Ramos (cell line): ENCODE results near the gene TM7SF3.

ENCODE experiments used
- in situ Hi-C: fragments of 300-500 bp; cut with MboI; formaldehyde crosslinking; loops from one replicate; pipeline ENCODE4 v1.14.3; 2022; ENCODE audit warnings: low sequenced_read_pairs; ENCODE audit not compliant: unreplicated experiment

TM7SF3 gene

GRCh38 chr12:27014085-27014858 is at the start of gene TM7SF3:
TSS of gene TM7SF3 (minus strand) at chr12:27014384. CDS start at chr12:27014168, 216 bp downstream.
- in situ Hi-C loops: loop anchor here (10.0 kb wide), 1 partner anchor 159 kb away; no protein-coding TSS in a partner anchor

- in situ Hi-C loops: no loop called here
These were observed 49.2 kb upstream of the TM7SF3 start for GRCh38 chr12:27063250-27063851.

GRCh38 chr12:27061317-27061716 is 47.1 kb upstream of the TM7SF3 start:
- in situ Hi-C loops: no loop called here

- in situ Hi-C loops: no loop called here
These were observed 46.6 kb upstream of the TM7SF3 start for GRCh38 chr12:27060740-27061139.

- in situ Hi-C loops: no loop called here
These were observed 43.4 kb upstream of the TM7SF3 start for GRCh38 chr12:27057543-27057942.

DNA sequence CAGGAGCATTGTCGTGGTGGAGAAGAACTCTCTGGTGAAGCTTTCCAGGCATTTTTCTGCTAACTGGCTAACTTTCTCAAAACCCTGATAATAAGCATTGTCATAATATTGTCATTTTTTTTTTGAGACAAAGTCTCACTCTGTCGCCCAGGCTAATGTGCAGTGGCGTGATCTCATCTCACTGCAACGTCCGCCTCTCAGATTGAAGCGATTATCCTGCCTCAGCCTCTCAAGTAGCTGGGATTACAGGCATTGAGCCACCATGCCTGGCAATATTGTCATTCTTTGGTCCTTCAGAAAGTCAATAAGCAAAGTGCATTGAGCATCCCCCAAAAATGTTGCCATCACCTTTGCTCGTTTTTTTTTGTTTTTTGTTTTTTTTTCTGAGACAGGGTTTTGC is 41.8 kb upstream of the TM7SF3 start:
- in situ Hi-C loops: no loop called here

DNA sequence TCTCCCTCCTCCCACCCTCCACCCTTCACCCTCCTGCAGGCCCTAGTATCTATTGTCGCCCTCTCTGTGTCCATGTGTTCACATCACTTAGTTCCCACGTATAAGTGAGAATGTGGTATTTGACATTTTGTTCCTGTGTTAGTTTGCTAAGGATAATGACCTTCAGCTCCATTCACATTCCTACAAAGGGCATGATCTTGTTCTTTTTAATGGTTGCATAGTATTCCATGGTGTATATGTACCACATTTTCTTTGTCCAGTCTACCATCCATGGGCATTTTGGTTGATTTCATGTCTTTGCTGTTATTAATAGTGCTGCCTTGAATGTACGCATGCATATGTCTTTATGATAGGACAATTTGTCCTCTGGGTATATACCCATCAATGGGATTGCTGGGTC is 38.6 kb upstream of the TM7SF3 start:
- in situ Hi-C loops: no loop called here

DNA sequence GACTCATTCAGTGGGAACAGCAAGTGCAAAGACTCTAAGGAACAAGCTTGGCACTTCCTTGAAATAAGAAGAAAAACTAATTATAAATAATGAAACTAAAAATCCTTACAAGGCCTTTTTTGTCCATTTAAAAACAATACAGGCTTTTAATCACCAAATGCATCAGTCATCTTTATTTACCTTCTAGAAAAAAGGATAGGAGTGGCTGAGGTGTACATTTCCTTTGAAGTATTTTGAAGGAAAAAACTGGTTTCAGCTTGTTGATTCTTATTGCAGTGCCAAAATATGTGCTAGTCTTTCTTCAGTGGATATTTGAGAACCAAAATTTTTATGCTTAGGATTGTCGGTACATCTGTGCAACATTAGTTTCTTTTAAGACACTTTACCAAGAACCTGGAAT is 38.0 kb upstream of the TM7SF3 start:
- in situ Hi-C loops: no loop called here

DNA sequence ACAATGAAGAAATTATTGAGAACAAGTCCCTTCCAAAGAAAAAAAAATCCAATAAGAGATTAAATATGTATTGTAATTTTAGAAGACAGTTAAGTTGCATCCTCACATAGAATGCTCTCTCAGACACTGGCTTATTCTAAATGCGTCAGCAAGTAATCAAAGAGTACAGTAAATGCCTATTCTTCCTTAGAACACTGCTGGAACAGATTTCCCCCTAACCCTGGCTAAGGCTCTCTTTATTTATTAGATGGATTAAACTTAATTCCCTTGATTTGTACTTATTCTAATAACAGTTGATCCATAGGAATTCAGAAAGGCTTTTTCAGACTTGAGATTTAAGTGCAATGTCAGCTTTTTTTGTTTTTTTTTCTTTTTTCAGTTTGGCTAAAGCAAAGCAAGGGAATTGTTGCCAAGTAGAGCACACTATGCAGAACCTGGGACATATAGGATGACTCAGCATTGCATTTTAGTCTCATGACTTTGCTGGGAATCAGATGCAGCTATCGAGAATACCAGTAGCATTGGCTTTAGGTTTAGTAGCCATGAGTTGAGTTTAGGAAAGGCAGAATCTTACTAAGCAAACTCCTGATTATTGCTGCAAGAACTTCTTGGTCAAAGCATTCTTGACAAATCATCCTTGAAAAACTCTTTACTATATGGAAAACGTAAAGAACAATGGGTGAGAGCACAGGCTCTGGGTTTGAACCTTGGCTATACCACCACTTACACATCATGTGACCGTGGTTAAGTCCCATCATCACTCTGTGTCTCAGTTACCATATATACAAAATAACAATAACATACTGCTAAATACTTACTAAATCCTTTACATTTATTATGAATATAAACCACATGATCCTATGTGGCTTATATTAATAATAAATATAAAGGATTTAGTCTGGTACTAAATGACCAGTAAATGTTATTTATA is 34.9 kb upstream of the TM7SF3 start:
- in situ Hi-C loops: loop anchor here (25.0 kb wide), 1 partner anchor 263 kb away; no protein-coding TSS in a partner anchor

DNA sequence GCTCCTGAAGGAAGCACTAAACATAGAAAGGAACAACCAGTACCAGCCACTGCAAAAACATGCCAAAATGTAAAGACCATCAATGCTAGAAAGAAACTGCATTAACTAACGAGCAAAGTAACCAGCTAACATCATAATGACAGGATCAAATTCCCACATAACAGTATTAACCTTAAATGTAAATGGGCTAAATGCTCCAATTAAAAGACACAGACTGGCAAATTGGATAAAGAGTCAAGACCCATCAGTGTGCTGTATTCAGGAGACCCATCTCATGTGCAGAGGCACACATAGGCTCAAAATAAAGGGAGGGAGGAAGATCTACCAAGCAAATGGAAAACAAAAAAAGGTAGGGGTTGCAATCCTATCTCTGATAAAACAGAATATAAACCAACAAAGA is 27.8 kb upstream of the TM7SF3 start:
- in situ Hi-C loops: loop anchor here (25.0 kb wide), 1 partner anchor 270 kb away; no protein-coding TSS in a partner anchor

- in situ Hi-C loops: loop anchor here (25.0 kb wide), 1 partner anchor 272 kb away; no protein-coding TSS in a partner anchor
These were observed 26.5 kb upstream of the TM7SF3 start for GRCh38 chr12:27040637-27041036.

DNA sequence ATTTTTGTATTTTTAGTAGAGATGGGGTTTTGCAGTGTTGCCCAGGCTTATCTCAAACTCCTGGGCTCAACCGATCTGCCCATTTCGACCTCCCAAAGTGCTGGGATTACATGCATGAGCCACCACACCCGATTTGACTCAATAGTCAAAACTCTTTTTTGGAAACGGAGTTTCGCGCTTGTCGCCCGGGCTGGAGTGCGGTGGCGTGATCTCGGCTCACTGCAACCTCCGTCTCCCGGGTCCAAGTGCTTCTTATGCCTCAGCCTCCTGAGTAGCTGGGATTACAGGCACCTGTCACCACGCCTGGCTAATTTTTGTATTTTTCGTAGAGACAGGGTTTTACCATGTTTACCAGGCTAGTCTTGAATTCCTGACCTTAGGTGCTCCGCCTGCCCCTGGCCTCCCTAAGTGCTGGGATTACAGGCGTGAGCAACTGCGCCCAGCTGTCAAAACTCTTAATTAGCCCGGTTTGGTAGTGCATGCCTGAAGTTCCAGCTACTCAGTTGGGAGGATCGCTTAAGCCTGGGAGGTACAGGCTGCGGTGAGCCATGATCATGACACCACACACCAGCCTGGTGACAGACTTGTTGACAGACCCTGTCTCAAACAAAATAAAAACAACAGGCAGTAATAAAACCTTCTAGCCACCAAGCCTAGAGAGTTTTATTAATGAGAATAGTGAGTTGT is 20.6 kb upstream of the TM7SF3 start:
- in situ Hi-C loops: loop anchor here (25.0 kb wide), 1 partner anchor 278 kb away; no protein-coding TSS in a partner anchor

DNA sequence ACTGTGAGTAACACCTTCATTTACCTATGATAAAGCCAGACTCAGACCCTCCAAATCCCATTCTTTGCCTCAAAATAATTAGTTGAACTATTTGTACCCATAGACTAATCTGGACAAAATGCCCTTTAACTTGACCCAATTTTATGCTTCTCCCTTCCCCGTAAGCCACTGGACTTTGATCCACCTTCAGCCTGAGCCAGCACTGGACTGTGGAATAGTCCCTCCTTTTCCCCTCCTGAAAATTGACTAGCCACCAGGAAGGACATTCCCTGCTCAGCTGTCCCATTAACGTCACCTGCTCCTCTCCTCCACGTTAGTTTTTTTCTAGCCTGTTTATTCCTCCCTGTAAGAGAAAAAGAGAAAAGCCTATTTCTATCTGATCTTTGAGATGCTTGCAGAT is 18.5 kb upstream of the TM7SF3 start:
- in situ Hi-C loops: loop anchor here (25.0 kb wide), 1 partner anchor 280 kb away; no protein-coding TSS in a partner anchor

GRCh38 chr12:27031531-27031930 is 17.3 kb upstream of the TM7SF3 start:
- in situ Hi-C loops: loop anchor here (25.0 kb wide), 1 partner anchor 281 kb away; no protein-coding TSS in a partner anchor

DNA sequence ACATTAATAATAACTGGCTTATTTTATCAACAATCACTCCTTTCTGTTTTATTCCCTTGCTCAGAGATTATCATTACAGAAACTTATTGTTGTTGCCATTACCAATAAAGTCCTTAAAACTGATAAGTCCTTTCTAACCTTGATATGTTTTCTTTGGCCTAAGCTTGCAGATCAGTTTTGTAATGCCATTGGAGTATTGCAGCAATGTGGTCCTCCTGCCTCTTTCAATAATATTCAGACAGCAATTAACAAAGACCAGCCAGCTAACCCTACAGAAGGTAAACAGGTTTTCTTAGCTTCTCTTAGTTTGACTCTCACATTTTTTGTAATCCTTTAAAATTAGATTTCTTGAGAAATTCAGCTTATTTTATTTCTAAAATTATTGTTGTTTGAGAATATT is 12.1 kb upstream of the TM7SF3 start:
- in situ Hi-C loops: loop anchor here (25.0 kb wide), 1 partner anchor 286 kb away; no protein-coding TSS in a partner anchor

DNA sequence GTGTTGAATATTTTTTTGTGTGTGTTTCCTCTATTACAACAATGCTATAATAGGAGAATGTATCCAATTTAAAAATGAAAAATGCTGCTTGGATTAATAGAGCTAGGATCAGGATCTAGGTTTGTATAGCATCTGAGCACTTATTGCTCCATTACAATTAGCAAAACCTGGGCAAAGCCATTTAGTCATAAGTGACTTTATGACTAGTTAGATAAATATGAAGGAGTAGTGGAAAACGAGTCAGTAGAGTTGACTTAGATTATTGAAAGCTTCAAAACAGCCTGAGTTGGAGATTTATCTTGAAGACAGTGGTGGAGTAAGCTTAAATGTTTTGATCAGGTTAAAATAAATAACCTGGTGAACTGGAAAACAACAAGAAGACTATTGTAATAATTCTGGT is 10.9 kb upstream of the TM7SF3 start:
- in situ Hi-C loops: loop anchor here (25.0 kb wide), 1 partner anchor 287 kb away; no protein-coding TSS in a partner anchor

DNA sequence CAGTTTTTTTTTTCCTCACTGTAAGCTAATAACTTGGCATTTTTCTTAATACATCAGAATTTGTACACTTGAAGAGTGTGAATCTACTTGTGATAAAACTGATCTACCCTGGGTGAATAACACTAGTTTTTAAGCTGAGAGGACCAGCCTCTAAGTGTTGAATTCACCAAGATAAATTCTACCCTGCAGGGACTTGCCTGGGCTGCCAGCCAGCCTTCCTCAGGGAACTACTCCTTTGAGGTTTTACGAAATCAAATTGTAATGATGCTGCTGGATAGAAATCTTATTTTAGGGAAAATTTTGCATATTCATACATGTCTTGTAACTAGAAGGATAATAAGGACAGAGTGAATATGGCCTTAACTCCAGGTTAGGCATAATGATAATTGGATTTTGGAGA is 10.1 kb upstream of the TM7SF3 start:
- in situ Hi-C loops: no loop called here

DNA sequence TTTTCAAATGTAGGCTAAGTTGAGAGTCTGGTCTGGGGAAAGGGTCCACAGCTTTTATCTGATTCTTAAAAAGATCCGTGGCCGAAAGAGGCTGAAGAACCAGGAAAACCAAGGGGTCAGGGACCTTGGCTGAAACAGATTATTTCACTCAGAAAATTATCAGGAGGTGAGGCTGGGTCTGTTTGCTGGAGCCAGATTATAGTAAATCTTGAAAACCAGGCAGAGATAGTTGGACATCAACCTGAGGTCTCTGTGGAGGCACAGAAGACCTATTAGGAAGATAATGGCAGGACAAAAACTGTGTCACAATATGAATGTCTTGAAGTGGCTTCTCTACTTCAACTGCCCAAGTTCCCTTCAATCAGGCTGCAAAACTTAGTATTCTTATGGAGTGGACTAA is 6.6 kb upstream of the TM7SF3 start:
- in situ Hi-C loops: no loop called here

GRCh38 chr12:27018037-27018436 is 3.9 kb upstream of the TM7SF3 start:
- in situ Hi-C loops: loop anchor here (10.0 kb wide), 1 partner anchor 163 kb away; no protein-coding TSS in a partner anchor
